NCI-H2081 treated with DMSO at 0.1 percent for 48 hours (cell line): Measurements from ENCODE around the gene MMP25.
"Not testable (repeated sequence)": the region's sequence is repeated elsewhere in the genome, so short reads cannot be mapped to it uniquely, and the experiment has no call there.

ENCODE experiments used
- DNase-seq: peaks from one replicate; lab custom pipeline; 2025; lab: John Stamatoyannopoulos, UW

The MMP25 gene

GRCh38 chr16:3030222-3031212 lies 15.8 kb upstream of the MMP25 start:
- no peak for DNase-seq

GRCh38 chr16:3032624-3033023 lies 13.7 kb upstream of the MMP25 start:
- DNase-seq: no peak

GRCh38 chr16:3035289-3035971 lies 10.9 kb upstream of the MMP25 start:
- no peak for DNase-seq

- DNase-seq: no peak
Observed at GRCh38 chr16:3035972-3036725, 10.2 kb upstream of the MMP25 start.

- no peak for DNase-seq
Observed at GRCh38 chr16:3036726-3037315, 9.5 kb upstream of the MMP25 start, which contains the start of gene BICDL2. TSS of gene BICDL2 (minus strand) at chr16:3036944. CDS start at chr16:3035496, 1,448 bp downstream.

- DNase-seq: no peak
Observed at GRCh38 chr16:3038256-3038655, 8.1 kb upstream of the MMP25 start.

- DNase-seq: no peak
Observed at GRCh38 chr16:3038896-3039295, 7.5 kb upstream of the MMP25 start.

- DNase-seq: no peak
Observed at GRCh38 chr16:3042376-3042775, 4.0 kb upstream of the MMP25 start.

- no peak for DNase-seq
Observed at GRCh38 chr16:3044708-3045107, 1.7 kb upstream of the MMP25 start.

- no peak for DNase-seq
Observed at GRCh38 chr16:3046641-3047386, 453 bp downstream of the MMP25 start.

- DNase-seq: no peak
Observed at GRCh38 chr16:3047387-3047720, 993 bp downstream of the MMP25 start.

- DNase-seq: no peak
Observed at GRCh38 chr16:3049921-3050481, 3.6 kb downstream of the MMP25 start.

GRCh38 chr16:3050487-3050886 lies 4.1 kb downstream of the MMP25 start:
- DNase-seq: no peak

GRCh38 chr16:3051009-3051408 lies 4.6 kb downstream of the MMP25 start:
- no peak for DNase-seq

GRCh38 chr16:3051494-3051893 lies 5.1 kb downstream of the MMP25 start:
- DNase-seq: no peak

GRCh38 chr16:3052571-3053329 lies 6.4 kb downstream of the MMP25 start:
- not testable (repeated sequence) for DNase-seq

GRCh38 chr16:3053330-3053710 lies 7.0 kb downstream of the MMP25 start:
- DNase-seq: not testable (repeated sequence)

GRCh38 chr16:3054965-3055733 lies 8.8 kb downstream of the MMP25 start:
- DNase-seq: no peak

GRCh38 chr16:3055734-3056115 lies 9.4 kb downstream of the MMP25 start:
- not testable (repeated sequence) for DNase-seq
